H9 (cell line): ENCODE results near the gene LYSET. TPM values are rescaled to one million over a fixed set of nuclear protein-coding genes. Genes with fewer than 3 reads are reported as not detected.
A peak's percentile ranks its signal among the peaks of the same experiment; 100 is the strongest.

Experiments used
- DNase-seq: peaks from one replicate; pipeline ENCODE4 v3.0.0-alpha.2; 2017
- H2AFZ ChIP-seq: one replicate; pipeline ENCODE4 v1.6.1; 2013; ENCODE audit warnings: mild to moderate bottlenecking, low read length, control low read depth, moderate library complexity
- H2AK5ac ChIP-seq: 2 replicates; pipeline ENCODE4 v1.6.1; 2013; ENCODE audit warnings: low read length, control low read depth, mixed read lengths; ENCODE audit not compliant: insufficient read length
- H2BK120ac ChIP-seq: one replicate; pipeline ENCODE4 v1.6.1; 2013; ENCODE audit warnings: low read depth, mild to moderate bottlenecking, low read length, control low read depth, inconsistent platforms; ENCODE audit not compliant: poor library complexity, severe bottlenecking
- H2BK12ac ChIP-seq: 2 replicates; pipeline ENCODE4 v1.6.1; 2013; ENCODE audit warnings: low read length, control low read depth, mixed read lengths, low read depth; ENCODE audit not compliant: insufficient read length
- H2BK15ac ChIP-seq: 2 replicates; pipeline ENCODE4 v1.6.1; 2013; ENCODE audit warnings: low read depth, low read length, control low read depth
- H2BK20ac ChIP-seq: one replicate; pipeline ENCODE4 v1.6.1; 2013; ENCODE audit warnings: low read depth, mild to moderate bottlenecking, low read length, control low read depth, inconsistent platforms; ENCODE audit not compliant: poor library complexity, severe bottlenecking
- H2BK5ac ChIP-seq: 2 replicates; pipeline ENCODE4 v1.6.1; 2013; ENCODE audit warnings: low read length, control low read depth, mixed read lengths; ENCODE audit not compliant: insufficient read length
- H3K14ac ChIP-seq: 2 replicates; pipeline ENCODE4 v1.6.1; 2013; ENCODE audit warnings: low read length, control low read depth; ENCODE audit not compliant: insufficient read depth
- H3K18ac ChIP-seq: 2 replicates; pipeline ENCODE4 v1.6.1; 2013; ENCODE audit warnings: low read depth, mild to moderate bottlenecking, mixed read lengths, low read length, control low read depth; ENCODE audit not compliant: insufficient read length
- H3K23ac ChIP-seq: 2 replicates; pipeline ENCODE4 v1.6.1; 2013; ENCODE audit warnings: low read length, control low read depth, mixed read lengths, low read depth; ENCODE audit not compliant: insufficient read length
- H3K23me2 ChIP-seq: 2 replicates; pipeline ENCODE4 v1.6.1; 2013; ENCODE audit warnings: low read depth, mild to moderate bottlenecking, mixed read lengths, low read length, control low read depth; ENCODE audit not compliant: insufficient read length, poor library complexity, severe bottlenecking
- H3K27ac ChIP-seq: 2 replicates; pipeline ENCODE4 v1.5.1; 2013; ENCODE audit warnings: low read length, control low read depth, mixed read lengths, low read depth; ENCODE audit not compliant: insufficient read length
- H3K27me3 ChIP-seq: 2 replicates; pipeline ENCODE4 v1.6.1; 2013; ENCODE audit warnings: low read length, control low read depth, inconsistent platforms; ENCODE audit not compliant: insufficient read depth
- H3K4ac ChIP-seq: 2 replicates; pipeline ENCODE4 v1.6.1; 2013; ENCODE audit warnings: low read depth, mild to moderate bottlenecking, control low read depth, inconsistent platforms, low read length, moderate library complexity
- H3K4me1 ChIP-seq: 2 replicates; pipeline ENCODE4 v1.6.1; 2013; ENCODE audit warnings: low read length, control low read depth, inconsistent platforms; ENCODE audit not compliant: insufficient read depth
- H3K4me2 ChIP-seq: 2 replicates; pipeline ENCODE4 v1.6.1; 2013; ENCODE audit warnings: low read length, control low read depth, mixed read lengths; ENCODE audit not compliant: insufficient read length, insufficient read depth
- H3K56ac ChIP-seq: 2 replicates; pipeline ENCODE4 v1.6.1; 2013; ENCODE audit warnings: low read depth, mild to moderate bottlenecking, mixed read lengths, low read length, control low read depth; ENCODE audit not compliant: insufficient read length
- H3K79me1 ChIP-seq: 2 replicates; pipeline ENCODE4 v1.6.1; 2013; ENCODE audit warnings: low read depth, mild to moderate bottlenecking, moderate library complexity, low read length, control low read depth, inconsistent platforms; ENCODE audit not compliant: insufficient read depth, poor library complexity, severe bottlenecking
- H3K79me2 ChIP-seq: 2 replicates; pipeline ENCODE4 v1.6.1; 2013; ENCODE audit warnings: low read length, control low read depth, inconsistent platforms; ENCODE audit not compliant: insufficient read depth
- H3K9ac ChIP-seq: 2 replicates; pipeline ENCODE4 v1.6.1; 2013; ENCODE audit warnings: low read length, control low read depth, mixed read lengths; ENCODE audit not compliant: insufficient read length; ENCODE audit errors: extremely low read depth
- H3K9me3 ChIP-seq: one replicate; pipeline ENCODE4 v1.6.1; 2013; ENCODE audit warnings: low read depth, low read length, inconsistent platforms; ENCODE audit not compliant: control insufficient read depth
- H3T11ph ChIP-seq: one replicate; pipeline ENCODE4 v1.6.1; 2013; ENCODE audit warnings: mild to moderate bottlenecking, low read length, control low read depth, inconsistent platforms
- H4K20me1 ChIP-seq: one replicate; pipeline ENCODE4 v1.6.1; 2013; ENCODE audit not compliant: control insufficient read depth, insufficient read length, insufficient read depth
- H4K5ac ChIP-seq: 2 replicates; pipeline ENCODE4 v1.6.1; 2013; ENCODE audit warnings: low read depth, mild to moderate bottlenecking, mixed read lengths, low read length, control low read depth; ENCODE audit not compliant: insufficient read length
- H4K8ac ChIP-seq: replicated peaks from 2 replicates; pipeline ENCODE4 v1.6.1; 2013; ENCODE audit warnings: low read length, control low read depth, mixed read lengths, low read depth; ENCODE audit not compliant: insufficient read length
- H4K91ac ChIP-seq: 2 replicates; pipeline ENCODE4 v1.6.1; 2013; ENCODE audit warnings: low read depth, mild to moderate bottlenecking, moderate library complexity, mixed read lengths, low read length, control low read depth; ENCODE audit not compliant: insufficient read length
- H3K27ac Mint-ChIP-seq, 3 experiments: 2 replicates in 2 of 3; 3 replicates in 1 of 3; pipeline ENCODE4 v1.8.0; 2020 to 2021; ENCODE audit warnings: mixed read lengths in 3 of 3, mild to moderate bottlenecking in 1 of 3, moderate library complexity in 1 of 3
- H3K27me3 Mint-ChIP-seq: 2 replicates; pipeline ENCODE4 v1.8.0; 2021; ENCODE audit warnings: low read depth, mild to moderate bottlenecking, moderate library complexity, mixed read lengths
- H3K36me3 Mint-ChIP-seq, 3 experiments: 2 replicates in 2 of 3; 3 replicates in 1 of 3; pipeline ENCODE4 v1.8.0; 2020 to 2021; ENCODE audit warnings: low read depth in 3 of 3, mixed read lengths in 3 of 3; ENCODE audit not compliant: insufficient read depth in 1 of 3
- H3K4me1 Mint-ChIP-seq, 2 experiments: 2 replicates each; pipeline ENCODE4 v1.8.0; 2020; ENCODE audit warnings: mixed read lengths in 2 of 2
- H3K4me3 Mint-ChIP-seq, 2 experiments: 2 replicates in 1 of 2; 3 replicates in 1 of 2; pipeline ENCODE4 v1.8.0; 2020 to 2021; ENCODE audit warnings: mild to moderate bottlenecking in 2 of 2, mixed read lengths in 2 of 2, moderate library complexity in 1 of 2
- H3K9me3 Mint-ChIP-seq, 2 experiments: 2 replicates in 1 of 2; 3 replicates in 1 of 2; pipeline ENCODE4 v1.8.0; 2020; ENCODE audit warnings: mild to moderate bottlenecking in 2 of 2, mixed read lengths in 2 of 2, moderate library complexity in 1 of 2
- CTCF ChIP-seq: fragments of 200-600 bp; sonication (generic); conservative IDR thresholded peaks from 3 replicates; pipeline ENCODE4 v1.8.0; 2021; ENCODE audit warnings: antibody characterized with exemption, mild to moderate bottlenecking
- WGBS: extraction: QIAGEN DNeasy Blood & Tissue Kit; methylation state at CpG from one replicate; pipeline ENCODE4 v1.1.7; 2013; ENCODE audit warnings: missing lambda C conversion rate, low lambda C conversion rate, mixed read lengths; ENCODE audit not compliant: insufficient read length; ENCODE audit errors: extremely low coverage; 5-methylcytosine and 5-hydroxymethylcytosine counted together
- total RNA-seq: library from RNA; stranded (reverse); gene quantifications from 2 replicates; pipeline ENCODE4 v1.2.1, GENCODE V29; 2021

Gene LYSET
- total RNA-seq, 1 experiment from 2014 or later: 26.1 TPM

- H3K4me1 ChIP-seq: no peaks in the 10 kb centered on the region
- H3K4ac ChIP-seq: no peak overlapping the region
- DNase-seq: no peak
- no peak overlapping the region for H3K23ac ChIP-seq
- no peak overlapping the region for H2BK20ac ChIP-seq
- H2BK12ac ChIP-seq: no peak overlapping the region
- no peak overlapping the region for H2BK120ac ChIP-seq
- no peak overlapping the region for H4K8ac ChIP-seq
- no peaks in the 10 kb centered on the region for H3K79me2 ChIP-seq
- H3K79me1 ChIP-seq: no peaks in the 10 kb centered on the region
- Mint-ChIP-seq H3K4me3 (no peak overlapping the region), H3K9me3 (no peaks in the 10 kb centered on the region), H3K27me3 (no peaks in the 10 kb centered on the region), H3K27ac (peak overlapping the region in 1 of 3 experiments; percentile 81; a peak in 2 of 7 replicates), H3K4me1 (peaks cover 2 to 8% of the 10 kb centered on the region in 2 experiments; a peak in 3 of 4 replicates), H3K36me3 (peaks cover 11 to 25% (median 19%) of the 10 kb centered on the region in 3 experiments; a peak in 6 of 7 replicates)
- TF ChIP-seq CTCF: no peak
- no peak overlapping the region for H3K56ac ChIP-seq
- H2BK5ac ChIP-seq: no peak overlapping the region
- H3T11ph ChIP-seq: no peak overlapping the region
- H3K27ac ChIP-seq: no peak overlapping the region
- no peak overlapping the region for H2BK15ac ChIP-seq
- H2AFZ ChIP-seq: no peak overlapping the region
- no peaks in the 10 kb centered on the region for H4K20me1 ChIP-seq
- H3K23me2 ChIP-seq: no peaks in the 10 kb centered on the region
- H3K27me3 ChIP-seq: no peaks in the 10 kb centered on the region
- no peak overlapping the region for H4K91ac ChIP-seq
- no peaks in the 10 kb centered on the region for H3K9me3 ChIP-seq
- no CpG with 5 or more reads among the region's 39 CpGs for WGBS
- no peak overlapping the region for H3K9ac ChIP-seq
- H4K5ac ChIP-seq: no peak overlapping the region
- H2AK5ac ChIP-seq: no peak overlapping the region
- H3K18ac ChIP-seq: no peak overlapping the region
- H3K4me2 ChIP-seq: no peak overlapping the region
- H3K14ac ChIP-seq: no peak overlapping the region; the same call in 1 of the 2 replicates
These were observed 46.2 kb downstream of the LYSET start for GRCh38 chr14:93231129-93231979.
